Stimulated activated CD4-positive, alpha-beta T cell treated with anti-CD3 and anti-CD28 coated beads, Interleukin-12 subunit alpha, Interleukin-12 subunit beta, amount 100 ng/mL, for 4 hours (primary cell): ENCODE results near the gene CACNA1E.
"Not testable (repeated sequence)": the region's sequence is repeated elsewhere in the genome, so short reads cannot be mapped to it uniquely, and the experiment has no call there.

Experiments
- DNase-seq: peaks from one replicate; pipeline ENCODE4 v3.0.0-alpha.2; 2020

CACNA1E gene

DNA sequence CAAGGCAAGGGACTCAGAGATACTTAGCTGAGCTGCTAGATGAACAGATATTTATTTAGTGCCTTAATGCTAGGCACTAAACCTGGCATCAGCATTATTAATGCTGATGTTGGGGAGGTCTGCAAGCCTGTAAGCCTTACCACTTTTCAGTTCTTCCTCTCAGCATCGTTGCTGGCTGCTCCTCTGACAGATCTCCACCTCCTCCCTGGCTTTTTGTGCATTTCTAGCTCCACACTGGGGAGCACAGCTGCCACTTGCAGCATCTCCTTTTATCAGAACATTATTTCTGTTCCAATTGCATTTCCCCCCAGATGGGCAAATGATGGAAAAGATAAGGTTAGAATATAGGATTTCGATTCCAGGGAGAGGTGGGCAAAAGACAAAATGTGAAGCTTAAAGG, 34.8 kb downstream of the CACNA1E start:
- no peak for DNase-seq

DNA sequence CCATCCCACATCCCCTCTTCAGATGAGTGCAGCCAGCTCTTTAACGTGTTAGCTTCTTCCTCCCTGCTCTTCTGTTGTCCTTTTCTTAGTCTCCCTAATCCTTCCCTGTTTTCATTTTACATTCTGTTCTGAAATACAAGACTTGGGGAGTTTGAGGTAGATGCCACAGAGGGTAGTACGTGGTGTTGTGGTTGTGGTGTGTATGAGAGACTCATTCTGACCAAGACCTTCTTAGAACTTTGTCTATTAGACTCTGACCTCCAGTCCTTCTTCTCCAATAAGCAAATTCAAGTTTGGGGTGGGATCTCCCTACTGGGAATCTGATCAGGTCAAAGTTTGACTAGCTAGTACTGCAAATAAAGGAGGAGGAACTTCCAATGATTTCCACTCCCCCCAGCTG, 39.5 kb downstream of the CACNA1E start:
- no peak for DNase-seq

DNA sequence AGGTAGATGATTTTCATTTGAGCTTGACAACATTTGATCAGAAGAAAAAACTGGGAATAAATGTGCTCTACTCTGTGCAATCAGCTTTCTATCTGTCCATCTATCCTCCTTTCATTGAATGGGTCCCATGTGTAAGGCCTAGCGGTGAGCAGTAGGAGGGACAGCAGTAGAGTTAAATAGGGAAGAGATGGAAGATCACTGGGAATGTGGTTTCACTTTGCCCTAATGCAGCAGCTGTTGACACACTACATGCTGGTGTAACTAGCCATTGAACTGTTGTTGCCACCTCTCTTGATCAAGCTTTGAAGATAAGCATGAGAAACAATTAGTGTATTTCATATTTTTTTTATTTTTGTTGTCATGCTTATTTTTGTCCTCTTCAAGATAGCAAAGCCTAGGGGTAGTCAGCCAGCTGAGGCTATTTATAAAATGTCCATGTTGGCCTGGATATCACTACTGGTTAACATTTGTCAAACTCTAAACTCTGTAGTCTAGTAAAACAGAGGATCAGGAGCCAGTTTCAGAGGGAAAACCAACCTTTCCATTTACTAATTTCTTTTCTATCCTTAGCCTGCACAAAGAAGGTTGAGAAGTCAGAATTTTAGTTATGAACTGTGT, 41.9 kb downstream of the CACNA1E start:
- DNase-seq = no peak

DNA sequence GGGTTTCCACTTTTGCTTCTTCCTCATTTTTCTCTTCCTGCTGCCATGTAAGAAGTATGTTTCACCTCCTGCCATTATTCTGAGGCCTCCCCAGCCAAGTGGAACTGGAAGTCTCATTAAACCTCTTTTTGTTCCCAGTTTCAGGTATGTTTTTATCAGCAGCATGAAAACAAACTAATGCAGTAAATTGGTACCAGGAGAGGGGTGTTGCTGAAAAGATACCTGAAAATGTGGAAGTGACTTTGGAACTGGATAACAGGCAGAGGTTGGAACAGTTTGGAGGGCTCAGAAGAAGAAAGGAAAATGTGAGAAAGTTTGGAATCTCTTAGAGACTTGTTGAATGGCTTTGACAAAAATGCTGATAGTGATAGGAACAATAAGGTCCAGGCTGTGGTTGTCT, 44.9 kb downstream of the CACNA1E start:
- DNase-seq = not testable (repeated sequence)

DNA sequence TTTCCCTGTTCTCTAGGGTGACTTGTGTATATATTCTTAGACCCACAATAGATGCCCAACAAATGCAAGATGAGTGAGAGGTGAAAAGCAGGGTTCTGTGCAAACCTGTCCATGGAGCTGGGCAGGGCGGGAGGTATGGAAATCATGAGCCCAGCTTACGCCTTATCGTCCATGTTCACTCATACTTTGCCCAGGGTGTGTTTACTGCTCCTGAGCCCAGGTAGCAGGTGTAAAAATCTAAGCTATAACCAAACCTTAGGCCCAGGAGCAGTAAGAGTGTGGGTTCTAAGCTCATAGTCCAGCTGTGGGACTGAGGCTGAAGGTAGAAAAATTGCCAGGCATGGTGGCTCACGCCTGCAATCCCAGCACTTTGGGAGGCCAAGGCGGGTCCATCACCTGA, 48.1 kb downstream of the CACNA1E start:
- no peak for DNase-seq

DNA sequence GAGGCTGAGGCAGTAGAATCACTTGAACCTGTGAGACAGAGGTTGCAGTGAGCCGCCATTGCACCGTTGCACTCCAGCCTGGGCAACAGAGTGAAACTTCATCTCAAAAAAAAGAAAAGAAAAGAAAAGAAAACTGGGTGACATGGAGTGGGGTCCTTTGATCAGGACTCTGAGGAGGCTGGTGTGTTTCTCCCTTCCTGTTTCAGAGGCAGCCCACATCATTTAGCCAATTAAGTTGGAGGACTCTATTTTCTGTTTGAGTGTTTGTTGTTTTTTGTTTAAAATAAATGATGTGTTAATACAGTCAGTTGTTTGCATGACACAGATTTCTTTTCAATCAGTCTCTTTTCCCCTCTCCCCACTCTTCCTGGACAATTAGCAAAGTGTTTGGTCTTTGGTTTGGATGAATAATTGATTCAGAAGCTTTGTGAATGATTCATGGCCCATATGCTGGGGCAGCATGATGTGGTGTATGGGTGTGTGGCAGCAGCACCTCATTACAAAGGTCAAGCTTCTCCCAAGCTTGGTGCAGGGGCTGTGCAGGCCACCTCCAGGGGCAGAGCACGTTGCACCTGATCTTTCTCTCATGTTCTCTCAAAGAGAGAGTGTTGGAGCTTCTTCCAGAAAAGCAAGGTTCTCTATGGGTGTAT, 48.8 kb downstream of the CACNA1E start:
- no peak for DNase-seq

DNA sequence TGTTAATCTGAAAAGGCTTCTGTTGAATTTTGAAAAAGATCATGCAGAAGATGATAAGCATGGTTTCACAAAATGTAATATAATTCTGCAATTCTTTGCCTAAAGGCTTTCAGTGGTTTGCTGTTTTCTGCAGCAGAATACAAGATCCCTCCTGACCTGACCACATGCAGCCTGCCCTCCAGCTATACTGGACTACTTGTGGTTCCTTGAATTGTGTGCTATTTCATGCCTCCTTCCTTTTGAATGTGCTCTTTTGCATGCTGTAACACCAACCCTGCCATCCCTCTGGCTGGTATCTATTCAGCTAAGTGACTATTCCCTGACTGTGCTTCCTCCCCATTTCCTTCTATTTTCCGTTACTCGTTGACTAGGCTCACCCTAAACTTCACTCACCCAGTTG, 55.5 kb downstream of the CACNA1E start:
- DNase-seq = no peak

DNA sequence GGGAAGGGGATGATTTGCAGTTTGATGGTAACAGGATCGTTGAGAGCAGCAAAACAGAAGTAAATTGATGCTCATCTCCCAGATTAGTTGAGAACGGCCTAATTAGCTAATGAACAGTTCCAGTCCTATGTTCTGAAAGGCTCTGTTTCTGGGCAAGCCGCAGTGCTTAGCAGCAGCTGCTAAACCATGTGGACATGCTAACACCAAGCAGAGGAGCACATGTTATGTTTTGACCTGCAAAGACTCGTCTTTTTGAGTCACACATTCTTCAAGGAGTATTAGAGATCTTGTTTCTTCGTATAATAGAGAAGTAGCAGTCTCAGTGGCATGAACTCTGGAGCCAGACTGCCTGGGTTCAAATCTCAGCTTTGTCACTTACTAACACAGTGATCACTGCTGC, 58.1 kb downstream of the CACNA1E start:
- no peak for DNase-seq

DNA sequence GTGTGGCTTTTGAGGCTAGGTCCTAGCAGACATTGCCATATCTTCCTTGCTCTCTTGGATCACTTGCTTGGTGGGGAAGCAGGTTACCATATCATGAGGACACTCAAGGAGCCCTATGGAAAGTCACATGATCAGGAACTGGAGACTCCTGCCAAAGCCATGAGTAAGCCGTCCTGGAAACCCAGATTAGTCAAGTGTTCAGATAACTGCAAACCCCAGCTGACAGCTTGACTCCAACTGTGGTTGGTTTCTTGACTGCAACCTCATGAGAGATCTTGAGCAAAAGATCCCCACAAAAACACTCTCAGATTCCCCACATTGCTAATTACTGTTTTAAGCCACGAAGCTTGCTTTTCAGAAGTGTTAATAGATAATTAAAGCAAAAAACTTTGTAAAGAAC, 58.6 kb downstream of the CACNA1E start:
- DNase-seq = no peak

DNA sequence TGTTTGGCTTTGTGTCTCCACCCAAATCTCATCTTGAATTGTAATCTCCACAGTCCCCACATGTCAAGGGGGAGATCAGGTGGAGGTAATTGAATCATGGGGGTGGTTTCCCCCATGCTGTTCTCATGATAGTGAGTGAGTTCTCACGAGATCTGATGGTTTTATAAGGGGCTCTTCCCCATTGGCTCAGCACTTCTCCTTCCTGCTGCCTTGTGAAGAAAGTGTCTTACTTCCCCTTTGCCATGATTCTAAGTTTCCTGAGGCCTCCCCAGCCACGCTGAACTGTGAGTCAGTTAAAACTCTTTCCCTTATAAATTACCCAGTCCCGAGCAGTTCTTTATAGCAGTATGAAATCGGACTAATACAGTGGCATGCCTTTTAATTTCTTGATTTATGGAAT, 59.1 kb downstream of the CACNA1E start:
- DNase-seq = not testable (repeated sequence)

DNA sequence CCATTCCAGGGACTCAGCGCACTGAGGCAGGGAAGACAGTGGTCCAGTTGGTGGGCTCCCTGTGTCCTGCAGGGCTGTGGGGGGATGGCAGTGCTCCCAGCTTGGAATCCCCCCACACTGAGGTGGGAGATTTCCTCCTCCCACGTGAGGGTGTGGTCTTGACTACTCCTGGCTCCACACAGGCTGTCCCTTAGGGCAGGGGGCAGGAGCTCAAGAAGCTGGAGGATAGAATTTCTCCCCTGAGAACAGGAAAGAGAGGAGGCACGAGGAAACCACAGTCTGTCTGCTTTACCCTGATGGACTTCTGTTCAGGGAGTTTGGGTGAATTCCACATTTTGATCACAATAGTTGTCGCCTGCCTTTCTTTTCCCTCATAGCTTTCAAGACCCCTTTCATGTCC, 62.1 kb downstream of the CACNA1E start:
- DNase-seq = no peak

DNA sequence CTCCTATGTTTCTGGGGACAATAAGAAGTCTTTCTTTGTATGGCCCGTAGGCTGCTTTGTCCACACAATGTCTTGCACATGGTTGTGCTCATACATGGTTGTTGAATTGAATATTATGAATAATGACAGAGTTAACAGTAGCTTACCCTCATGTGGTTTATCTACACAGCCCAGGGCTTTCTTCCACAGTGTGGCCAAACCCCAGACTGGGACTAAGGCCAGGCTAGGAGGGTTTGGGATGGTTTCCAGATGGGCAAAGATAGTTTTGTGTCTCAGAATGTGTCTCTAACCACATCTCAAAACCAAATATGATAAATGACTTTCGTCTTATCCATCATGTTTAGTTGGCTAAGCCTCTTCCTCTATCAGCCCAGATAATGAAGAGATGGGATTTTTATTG, 65.2 kb downstream of the CACNA1E start:
- no peak for DNase-seq

DNA sequence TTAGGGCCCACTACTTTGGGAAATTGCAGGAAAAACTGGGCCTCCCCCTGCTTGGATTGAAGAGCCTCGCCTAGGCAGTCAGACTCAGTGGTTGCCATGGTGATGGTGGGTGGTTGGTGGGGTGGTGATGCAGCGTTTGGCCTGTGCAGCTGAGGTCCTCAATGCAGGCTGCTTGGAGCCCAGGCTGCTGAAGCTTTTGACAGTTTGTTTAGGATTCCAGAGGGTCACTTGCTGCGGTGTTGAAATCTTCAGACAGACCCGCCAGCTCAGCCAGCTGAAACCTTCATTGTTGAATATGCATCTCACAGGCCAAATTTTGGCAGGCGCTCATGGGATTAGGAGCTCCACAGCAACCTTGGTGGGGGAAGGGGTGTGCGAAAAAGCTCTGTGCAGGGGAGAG, 67.9 kb downstream of the CACNA1E start:
- no peak for DNase-seq

DNA sequence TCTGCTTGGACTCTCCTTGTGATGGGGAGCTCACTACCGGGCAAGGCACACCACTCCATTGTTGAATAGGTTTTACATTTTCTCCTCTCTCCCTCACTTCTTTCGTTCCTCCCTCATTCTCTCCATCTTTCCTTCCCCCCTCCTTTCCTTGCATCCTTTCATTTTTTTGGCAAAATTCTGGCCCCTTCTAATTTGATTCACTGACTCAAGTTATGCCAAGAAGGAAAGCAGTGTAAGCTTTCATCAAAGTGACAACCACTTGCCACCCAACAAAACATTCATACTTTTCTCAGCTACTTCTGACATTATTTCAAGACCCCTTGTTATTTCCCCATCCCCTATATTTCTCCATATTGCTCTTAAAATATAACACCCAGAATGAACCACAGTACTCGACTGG, 68.4 kb downstream of the CACNA1E start:
- DNase-seq = no peak

DNA sequence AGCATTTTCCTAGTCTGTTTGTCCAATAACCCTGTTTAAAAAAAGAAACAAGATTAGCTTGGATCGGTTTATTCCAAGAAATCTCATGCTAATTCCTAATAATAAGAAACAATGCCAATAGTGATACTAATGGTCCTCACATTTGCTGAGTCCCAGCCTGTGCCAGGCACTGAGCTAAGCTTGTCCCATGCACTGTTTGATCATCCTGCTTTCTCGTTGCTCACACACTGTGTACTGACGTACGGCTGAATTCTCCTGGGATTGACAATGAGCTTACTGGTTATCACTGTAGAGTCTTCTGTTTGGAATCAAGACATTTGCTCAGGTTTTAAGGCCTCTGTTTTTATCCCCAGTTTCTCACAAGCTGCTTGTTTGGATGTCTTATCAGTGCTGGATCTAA, 71.1 kb downstream of the CACNA1E start:
- no peak for DNase-seq

DNA sequence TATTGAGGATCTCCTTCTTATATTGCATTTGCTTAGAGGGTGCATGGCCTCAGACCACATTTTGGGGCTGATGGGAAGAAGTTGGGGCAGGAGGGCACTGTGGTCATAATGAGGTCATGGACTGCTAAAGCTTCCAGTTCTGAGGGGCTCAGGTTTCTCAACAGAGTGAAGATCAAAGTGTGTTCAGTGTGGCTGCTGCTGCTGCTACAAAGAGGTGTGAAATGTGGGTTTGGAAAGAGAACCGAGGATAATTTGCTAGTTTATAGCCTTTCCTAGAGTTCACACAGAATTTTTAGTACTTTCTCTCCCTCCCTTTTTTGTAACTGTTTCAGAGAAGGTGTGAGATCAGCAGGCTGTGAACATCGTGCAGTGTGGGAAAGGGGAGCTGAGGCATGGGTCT, 73.3 kb downstream of the CACNA1E start:
- no peak for DNase-seq

DNA sequence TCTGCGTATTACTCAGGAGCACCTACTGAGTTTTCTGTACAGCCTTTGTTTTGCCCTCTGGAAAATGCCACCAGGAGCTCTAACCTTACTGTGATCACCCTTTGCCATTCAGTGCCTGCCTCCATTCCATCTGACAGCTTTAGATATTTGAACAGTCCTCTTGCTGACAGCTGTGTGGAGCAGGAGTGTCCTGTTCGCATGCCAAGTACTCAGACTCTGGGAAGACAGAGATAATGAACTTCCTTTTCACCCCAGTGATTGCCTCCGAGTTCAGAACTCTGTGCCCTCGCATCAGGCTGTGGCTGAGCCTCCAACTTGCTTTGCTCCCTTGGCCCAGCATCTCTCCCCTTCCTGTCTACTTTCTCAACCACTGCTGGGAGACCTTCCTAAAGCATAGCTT, 74.0 kb downstream of the CACNA1E start:
- no peak for DNase-seq

DNA sequence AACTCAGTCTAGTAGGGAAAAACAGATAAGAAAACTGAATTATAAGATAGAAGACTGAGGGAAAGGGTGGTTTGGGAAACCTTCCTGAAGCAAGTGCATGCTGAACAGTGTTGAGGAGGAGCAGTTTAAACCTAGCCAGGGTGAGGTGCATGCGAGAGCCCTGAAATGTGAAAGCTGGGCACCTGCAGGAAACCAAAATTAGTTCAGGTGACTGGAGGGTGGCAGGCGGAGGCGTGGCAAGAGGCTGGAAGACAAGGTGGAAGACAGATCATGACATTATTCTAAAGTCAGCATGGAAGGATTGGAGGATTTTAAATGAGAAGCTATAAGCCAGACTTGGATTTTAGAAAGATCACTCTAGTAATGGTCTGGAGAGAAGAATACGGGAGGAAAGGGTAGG, 75.1 kb downstream of the CACNA1E start:
- DNase-seq = no peak

DNA sequence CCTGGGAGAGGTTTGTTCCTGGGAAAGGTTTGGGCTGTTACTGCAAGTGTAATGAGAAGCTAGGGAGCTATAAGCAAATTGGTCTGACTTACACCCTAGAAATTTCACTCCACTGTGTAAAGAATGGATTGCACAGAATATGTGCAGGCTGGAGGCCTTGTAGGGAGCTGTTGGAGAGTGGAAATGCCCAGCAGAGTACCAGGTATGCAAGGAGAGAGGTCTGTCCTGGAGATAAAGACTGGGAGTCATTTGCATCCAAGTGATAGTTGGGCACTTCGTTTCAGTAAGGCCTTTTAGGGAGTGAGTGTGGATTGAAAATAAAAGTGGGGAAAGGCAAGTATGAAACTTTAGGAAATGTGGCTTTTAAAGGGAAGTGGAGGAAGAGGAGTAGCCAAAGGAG, 75.8 kb downstream of the CACNA1E start:
- DNase-seq = no peak

DNA sequence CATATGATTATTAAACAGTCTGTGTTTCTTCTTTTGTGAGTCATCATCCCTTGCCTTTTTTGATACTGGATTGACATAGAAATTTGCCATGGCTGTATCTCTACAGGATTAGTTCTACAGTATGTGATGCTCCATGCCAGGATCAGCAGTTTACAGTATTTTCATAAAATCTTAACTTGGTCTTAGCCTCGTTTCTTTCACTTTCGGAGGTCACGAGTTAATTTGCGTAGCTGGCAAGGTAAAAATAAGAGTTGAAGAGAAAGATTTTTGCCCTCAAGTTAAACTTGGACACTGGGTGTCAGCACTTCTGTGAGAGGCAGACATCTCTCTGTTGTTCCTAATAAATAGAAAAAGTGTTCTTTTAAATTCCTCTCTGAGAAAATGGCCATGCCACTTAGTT, 79.1 kb downstream of the CACNA1E start:
- no peak for DNase-seq

DNA sequence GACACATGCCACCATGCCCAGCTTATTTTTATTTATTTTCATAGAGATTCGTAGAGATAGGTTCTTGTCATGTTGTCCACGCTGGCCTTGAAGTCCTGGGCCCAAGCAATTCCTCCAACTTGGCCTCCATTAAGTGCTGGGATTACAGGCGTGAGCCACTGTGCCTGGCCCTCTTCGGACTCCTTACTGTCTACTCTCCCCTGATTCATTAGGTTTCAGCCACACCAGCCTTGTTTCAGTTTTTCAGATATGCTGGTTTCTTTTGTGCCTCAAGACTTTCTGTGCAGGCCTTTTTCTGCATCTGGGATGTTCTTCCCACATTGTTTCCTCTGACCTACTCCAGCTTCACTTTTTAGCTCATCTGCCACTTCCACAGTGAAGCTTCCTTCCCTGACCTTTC, 85.4 kb downstream of the CACNA1E start:
- DNase-seq = no peak

DNA sequence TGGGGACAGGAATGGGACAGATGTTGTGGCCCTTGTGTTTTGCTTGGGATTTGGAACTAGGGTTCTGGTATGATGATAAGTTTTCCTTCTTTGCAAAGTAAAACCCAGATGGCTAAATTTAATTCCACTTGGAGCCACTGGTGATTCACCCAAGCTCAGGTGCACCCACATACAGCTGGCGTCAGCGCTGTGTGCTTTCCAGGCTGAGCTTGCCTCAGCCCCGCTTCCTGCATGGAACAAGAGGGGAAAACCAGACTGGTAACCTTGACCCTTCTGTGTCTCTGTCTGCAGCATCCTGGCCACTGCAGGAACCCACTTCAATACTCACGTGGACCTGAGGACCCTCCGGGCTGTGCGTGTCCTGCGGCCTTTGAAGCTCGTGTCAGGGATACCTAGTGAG, 94.2 kb downstream of the CACNA1E start:
- DNase-seq = no peak

DNA sequence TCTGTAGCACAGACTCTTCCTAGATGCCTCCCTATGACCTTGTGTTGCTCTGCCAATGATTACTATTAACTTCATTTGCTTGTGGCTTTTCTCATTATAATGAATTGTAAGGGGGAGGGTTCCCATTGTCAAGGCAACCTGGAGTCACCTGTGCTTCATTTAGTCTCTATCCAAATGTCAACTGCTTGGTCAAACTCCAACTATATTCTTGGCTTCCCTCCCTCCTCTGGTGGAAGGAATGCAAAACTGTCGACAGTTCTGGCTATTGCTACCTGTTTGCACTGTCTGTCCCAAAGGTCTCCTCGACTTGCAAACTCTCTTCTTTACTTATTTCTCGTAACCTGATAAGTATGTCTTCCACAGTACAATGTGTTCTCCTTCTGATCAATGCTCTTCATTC, 100.3 kb downstream of the CACNA1E start:
- DNase-seq = no peak

DNA sequence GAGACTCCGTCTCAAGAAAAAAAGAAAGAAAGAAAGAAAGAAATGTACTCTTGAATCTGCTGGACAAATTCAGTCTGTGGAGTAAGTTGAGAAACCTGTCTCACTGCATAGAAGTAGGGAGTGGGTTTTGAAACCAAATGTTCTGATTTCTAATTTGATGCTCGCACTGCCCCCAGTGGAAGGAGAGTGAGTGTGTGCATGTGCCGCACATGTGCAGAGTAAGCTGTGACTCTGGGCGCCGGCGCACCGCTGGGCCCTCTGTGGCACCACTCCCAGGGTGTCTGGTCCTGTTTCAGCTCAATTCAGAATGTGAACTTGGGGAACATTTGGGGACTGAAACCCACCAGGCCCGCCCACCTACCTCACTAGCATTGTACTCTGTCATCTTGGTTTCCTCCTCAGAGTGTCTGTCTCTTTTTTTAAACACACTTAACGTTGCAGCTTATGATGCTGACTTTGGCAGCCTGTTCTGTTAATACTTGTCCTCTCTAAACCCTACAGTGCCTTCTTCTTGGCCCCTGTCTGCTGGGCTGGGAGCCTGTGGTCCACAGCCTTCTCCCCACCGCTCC, 104.6 kb downstream of the CACNA1E start:
- DNase-seq = no peak

DNA sequence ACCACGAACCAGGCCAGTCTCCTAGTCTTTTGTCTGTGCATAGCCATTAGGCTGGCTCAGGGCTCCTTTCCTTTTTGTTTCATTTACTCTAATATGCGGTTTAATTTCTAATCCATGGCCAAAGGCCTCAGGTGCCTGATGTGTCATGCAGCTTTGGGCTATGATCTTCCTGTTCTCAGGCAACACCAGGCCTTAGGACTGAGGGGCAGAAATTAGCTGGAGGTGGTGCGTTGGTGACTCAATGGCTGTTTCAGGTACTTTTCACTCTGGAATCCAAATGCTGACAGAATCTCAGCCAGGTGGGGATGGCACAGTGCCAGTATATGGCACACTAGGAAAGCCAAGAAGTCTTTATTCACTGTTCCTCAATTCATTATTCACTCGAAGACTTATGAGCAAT, 105.3 kb downstream of the CACNA1E start:
- no peak for DNase-seq
